GM19351 (cell line): Measurements from ENCODE around the gene ABI2.

Experiments used
- ATAC-seq: cut with Tn5 transposase; IDR thresholded peaks from one replicate; pipeline ENCODE4 v1.9.1; 2021; ENCODE audit warnings: mild to moderate bottlenecking, moderate library complexity; ENCODE audit not compliant: unreplicated experiment

The ABI2 gene

GRCh38 chr2:203471323-203471722 is 143.1 kb downstream of the ABI2 start:
- ATAC-seq = no peak

DNA sequence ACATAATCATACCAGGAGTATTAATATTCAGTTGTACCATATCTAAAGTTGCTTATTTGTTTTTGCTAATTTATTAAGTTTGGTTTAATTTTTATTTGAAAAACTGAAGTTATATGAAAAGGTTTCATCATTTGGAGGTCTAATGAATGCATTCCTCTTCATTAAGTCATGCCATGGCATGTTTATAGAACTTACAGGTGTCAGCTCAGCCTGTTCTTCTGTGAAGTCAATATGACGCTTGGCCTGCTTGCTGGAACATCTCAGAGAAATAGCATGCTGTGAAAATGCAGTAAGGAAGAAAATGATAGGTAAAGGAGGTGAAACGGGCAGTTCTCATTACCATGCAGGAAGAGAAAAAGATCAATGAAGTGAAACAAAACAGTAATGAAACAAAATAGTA is 148.7 kb downstream of the ABI2 start:
- no peak for ATAC-seq

GRCh38 chr2:203480623-203481022 is 152.4 kb downstream of the ABI2 start:
- ATAC-seq = no peak

GRCh38 chr2:203484266-203485112 is 156.3 kb downstream of the ABI2 start:
- peak; percentile 89 for ATAC-seq

DNA sequence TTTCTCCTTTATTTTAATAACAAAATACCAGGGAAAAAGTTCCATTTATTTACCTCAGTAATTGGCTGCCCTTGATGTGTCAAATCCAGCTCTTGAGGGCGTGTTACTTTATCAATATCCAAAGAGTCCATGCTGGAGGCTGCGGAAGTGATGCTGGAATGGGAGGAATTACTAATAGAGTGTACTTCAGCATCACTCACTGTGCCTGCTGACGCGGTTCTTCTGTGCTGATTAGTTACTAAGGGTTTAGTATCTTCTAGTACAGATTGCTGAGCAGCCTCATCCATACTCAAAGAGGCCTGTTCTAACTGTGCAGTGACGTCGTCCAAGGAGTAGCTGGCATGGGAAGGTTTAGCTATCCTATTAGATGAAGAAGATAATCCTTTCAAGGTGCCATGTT is 161.3 kb downstream of the ABI2 start:
- no peak for ATAC-seq

- ATAC-seq = no peak
Measured at GRCh38 chr2:203490391-203490790, 162.2 kb downstream of the ABI2 start.

DNA sequence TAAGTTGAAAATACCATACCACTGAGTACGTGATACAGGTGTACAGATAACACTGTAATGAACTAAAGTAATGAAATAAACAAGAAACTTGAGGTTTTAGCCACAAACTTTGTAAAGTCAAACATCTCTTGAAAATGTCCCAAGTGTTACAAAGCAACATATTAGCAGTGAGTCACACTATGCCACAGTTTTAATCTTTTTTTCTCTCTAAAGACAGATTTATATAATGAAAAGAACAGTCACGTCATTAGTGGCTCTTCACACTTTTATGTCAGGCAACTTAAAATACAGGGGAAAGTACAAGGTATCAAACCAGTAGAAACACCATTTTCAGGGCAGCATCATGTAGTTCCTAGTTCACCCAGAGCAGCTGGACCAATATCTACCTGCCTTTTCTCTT is 164.8 kb downstream of the ABI2 start:
- ATAC-seq = peak; percentile 53
